Measurements from ENCODE around the gene ARMC2.

GRCh38 chr6:108895571-108895970 is 47.3 kb downstream of the ARMC2 start:
- TF ChIP-seq CTCF (IDR thresholded peaks at IDR 0.05; ENCODE audit: insufficient read depth, low read depth, low read length), result no peak
- no peak for TF ChIP-seq EZH2 (IDR thresholded peaks at IDR 0.05; ENCODE audit: insufficient read depth, low read length)
